RWPE1 (cell line): ENCODE results near the gene PLCE1.

ENCODE experiments used
- CTCF ChIA-PET: fragments of 350-600 bp; sonication (Branson Sonifier 250); formaldehyde crosslinking; extraction: SDS; loops from one replicate; lab custom pipeline; 2021; lab: Yijun Ruan, JAX
- POLR2A ChIA-PET: fragments of 400-600 bp; formaldehyde crosslinking; extraction: SDS; loops from one replicate; lab custom pipeline; 2020; ENCODE audit warnings: antibody characterized with exemption; ENCODE audit not compliant: low non-redundant PET; lab: Yijun Ruan, JAX
- DNase-seq: peaks from one replicate; pipeline ENCODE4 v3.0.0; 2012; ENCODE audit warnings: low spot score
- H3K27ac ChIP-seq: fragments of 450-650 bp; 2 replicates; pipeline ENCODE4 v1.5.1; 2017
- TF ChIP-seq, protein P1 (sequence below): fragments of 450-650 bp; conservative IDR thresholded peaks from 2 replicates; pipeline ENCODE4 v1.5.1; 2017; ENCODE audit warnings: low read depth, mild to moderate bottlenecking

Gene PLCE1

DNA sequence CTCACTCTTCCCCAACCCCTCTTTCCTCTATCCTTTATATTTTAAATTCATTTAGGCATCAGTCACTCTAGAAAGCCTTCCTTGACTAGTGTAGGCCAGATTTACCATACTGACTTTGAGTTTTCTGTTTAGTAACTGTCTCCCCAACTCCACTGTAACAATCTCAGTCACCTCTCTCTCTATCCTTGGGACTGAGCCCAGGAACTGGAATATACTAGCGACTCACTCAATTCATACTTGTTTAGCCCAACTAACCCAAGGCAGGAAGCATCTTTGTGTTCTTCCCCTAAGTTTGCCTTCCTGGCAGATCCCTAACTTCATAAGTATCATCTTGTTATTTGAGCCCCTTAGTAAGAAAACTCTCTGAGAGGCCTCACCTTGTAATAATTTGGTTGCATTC is 19.1 kb downstream of the PLCE1 start:
- CTCF ChIA-PET = interaction anchor here (0.6 kb wide), 1 partner anchor 229 kb away, joined by 3 read pairs; no protein-coding TSS in a partner anchor
- no peak overlapping the region for H3K27ac ChIP-seq
- POLR2A ChIA-PET = no interaction called here
- no peak for DNase-seq
- TF ChIP-seq, protein P1, sequence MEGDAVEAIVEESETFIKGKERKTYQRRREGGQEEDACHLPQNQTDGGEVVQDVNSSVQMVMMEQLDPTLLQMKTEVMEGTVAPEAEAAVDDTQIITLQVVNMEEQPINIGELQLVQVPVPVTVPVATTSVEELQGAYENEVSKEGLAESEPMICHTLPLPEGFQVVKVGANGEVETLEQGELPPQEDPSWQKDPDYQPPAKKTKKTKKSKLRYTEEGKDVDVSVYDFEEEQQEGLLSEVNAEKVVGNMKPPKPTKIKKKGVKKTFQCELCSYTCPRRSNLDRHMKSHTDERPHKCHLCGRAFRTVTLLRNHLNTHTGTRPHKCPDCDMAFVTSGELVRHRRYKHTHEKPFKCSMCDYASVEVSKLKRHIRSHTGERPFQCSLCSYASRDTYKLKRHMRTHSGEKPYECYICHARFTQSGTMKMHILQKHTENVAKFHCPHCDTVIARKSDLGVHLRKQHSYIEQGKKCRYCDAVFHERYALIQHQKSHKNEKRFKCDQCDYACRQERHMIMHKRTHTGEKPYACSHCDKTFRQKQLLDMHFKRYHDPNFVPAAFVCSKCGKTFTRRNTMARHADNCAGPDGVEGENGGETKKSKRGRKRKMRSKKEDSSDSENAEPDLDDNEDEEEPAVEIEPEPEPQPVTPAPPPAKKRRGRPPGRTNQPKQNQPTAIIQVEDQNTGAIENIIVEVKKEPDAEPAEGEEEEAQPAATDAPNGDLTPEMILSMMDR = no peak

DNA sequence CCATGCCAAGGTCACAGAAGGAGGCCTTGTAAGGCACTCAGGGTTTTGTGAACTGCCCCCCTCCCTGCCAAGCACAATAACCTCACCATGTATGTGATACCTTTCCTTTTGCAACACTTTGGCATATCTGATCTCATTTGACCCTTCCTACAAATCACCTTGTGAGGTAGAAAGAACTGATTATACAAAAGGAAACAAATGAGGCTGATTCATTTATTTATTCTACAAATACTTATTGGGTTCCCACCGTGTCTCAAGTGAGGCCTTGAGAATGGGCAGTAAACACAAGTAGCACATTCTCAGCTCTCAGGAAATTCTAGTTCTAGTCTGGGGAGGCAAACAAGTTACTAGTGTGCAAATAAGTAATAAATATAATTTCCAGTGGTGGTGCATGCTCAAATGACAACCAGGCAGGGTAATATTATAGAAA is 19.6 kb downstream of the PLCE1 start:
- ChIA-PET CTCF (no interaction called here), POLR2A (no interaction called here)
- TF ChIP-seq, protein P1 = no peak
- H3K27ac ChIP-seq = no peak overlapping the region
- DNase-seq = no peak

DNA sequence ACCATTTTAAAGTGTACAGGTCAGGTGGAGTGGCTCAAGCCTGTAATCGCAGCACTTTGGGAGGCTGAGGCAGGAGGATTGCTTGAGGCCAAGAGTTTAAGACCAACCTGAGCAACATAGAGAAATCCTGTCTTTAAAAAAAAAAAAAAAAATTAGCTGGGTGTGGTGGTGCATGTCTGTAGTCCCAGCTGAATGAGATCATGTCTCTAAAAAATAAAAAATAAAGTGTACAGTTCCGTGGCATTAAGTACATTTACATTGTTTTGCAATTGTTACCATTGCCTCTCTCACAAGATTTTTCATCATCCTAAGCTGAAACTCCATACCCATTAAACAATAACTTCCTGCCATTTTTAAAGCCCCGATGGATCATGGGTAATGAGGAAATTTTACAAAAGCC is 20.6 kb downstream of the PLCE1 start:
- DNase-seq = no peak
- TF ChIP-seq, protein P1 = no peak
- ChIA-PET CTCF (no interaction called here), POLR2A (interaction anchor here (0.5 kb wide), 1 partner anchor 350 kb away, joined by 4 read pairs; no protein-coding TSS in a partner anchor)
- H3K27ac ChIP-seq = no peak overlapping the region

DNA sequence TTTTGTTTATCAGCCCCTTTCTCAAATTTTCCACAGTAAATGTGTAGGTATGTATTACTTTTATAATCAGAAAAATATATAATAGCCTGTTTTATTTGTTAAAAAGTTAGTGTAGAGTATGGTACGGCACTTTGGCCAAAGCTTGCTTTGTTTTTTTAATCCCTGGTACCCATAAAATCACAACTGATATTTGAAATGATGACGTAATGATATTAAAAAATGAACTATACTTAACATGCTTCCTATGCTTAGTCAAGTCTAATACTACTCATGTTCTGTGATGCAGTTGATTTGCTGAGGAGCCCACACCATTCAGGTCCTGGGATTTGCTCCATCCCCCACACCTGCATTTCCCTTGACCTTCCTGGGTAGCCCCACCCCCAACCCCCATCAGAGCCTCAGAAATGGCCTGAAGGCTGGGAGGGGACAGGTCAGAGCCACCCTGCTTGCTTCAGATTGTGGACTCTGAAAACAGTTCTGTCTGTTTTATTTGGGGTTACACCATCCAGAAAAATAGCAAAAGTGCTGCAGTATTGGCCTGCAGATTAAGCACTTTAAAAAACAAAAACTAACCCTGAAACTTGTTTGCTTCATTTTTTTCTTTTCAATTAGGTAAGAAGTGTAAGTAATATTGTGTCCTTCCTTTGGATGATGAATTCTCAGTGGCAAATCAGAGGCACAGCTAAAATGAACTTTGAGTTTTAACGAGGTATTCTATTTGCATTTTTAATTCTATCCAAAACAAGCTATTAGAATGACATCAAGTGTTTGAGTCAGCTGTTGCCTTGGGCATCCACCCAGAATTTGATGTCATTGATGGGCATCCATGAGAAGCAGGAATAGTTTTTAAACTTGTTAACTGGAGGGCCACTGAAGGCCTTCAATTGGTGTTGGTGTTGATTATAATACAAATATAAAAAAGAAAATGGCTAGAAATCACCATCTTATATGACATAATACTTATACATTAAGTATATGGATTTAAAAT is 23.3 kb downstream of the PLCE1 start:
- no peak overlapping the region for H3K27ac ChIP-seq
- TF ChIP-seq, protein P1 = no peak
- POLR2A ChIA-PET = no interaction called here
- CTCF ChIA-PET = interaction anchor here (0.7 to 1.1 kb wide), 2 partner anchors 23 to 304 kb away, joined by 3 to 5 read pairs; no protein-coding TSS in a partner anchor
- DNase-seq = no peak

DNA sequence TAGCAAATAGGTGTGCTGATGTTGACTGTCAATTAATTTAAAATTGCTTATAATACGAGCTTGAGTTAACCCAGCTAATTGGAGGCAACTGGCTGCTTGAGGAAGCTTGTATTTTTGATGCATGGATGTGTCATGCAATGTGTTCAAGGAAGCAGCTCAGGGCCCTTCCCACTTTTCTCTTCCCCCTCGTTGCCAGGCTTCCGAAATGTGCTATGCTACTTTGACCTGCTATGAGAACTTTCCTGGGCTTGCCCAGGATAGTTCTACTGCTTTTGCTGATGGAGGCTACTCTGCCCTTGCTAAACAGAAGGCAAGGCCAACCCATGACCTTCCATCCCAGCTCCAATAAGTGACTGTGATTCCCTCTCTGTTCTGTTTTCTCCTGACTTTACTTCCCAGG is 24.4 kb downstream of the PLCE1 start:
- ChIA-PET CTCF (no interaction called here), POLR2A (no interaction called here)
- H3K27ac ChIP-seq = no peak overlapping the region
- TF ChIP-seq, protein P1 = no peak
- no peak for DNase-seq

DNA sequence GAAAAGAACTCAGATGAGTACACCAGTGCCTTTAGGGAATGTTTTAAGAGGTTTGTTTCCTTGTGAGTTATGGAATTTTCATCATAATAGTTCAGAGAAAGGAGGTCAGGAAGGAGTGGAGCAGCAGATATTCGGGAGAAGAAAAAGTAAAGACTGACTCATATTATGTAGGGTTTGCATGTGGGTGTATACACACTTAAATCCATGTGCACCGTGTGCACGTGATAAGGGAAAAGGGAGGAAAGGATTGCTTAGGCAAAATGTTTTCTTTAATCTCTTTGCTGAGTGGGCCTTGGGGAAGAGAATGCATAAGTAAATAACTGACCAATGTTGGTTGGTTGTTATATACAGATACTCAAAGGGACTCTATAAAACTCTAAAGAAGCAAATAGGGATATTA is 30.2 kb downstream of the PLCE1 start:
- ChIA-PET CTCF (no interaction called here), POLR2A (no interaction called here)
- TF ChIP-seq, protein P1 = no peak
- no peak for DNase-seq
- H3K27ac ChIP-seq = no peak overlapping the region
